Measurements from ENCODE around the gene PARP15.
"Not testable (repeated sequence)": the region's sequence is repeated elsewhere in the genome, so short reads cannot be mapped to it uniquely, and the experiment has no call there.

Gene PARP15

GRCh38 chr3:122577409-122578031 is at the start of gene PARP15:
TSS of gene PARP15 (plus strand) at chr3:122577650. CDS start at chr3:122577668, 18 bp downstream.
- no peak for DNase-seq (ENCODE audit: low spot score)

- no peak for DNase-seq (ENCODE audit: low spot score)
These were observed 47.3 kb upstream of the PARP15 start for GRCh38 chr3:122530164-122530563.

- DNase-seq (ENCODE audit: low spot score): no peak
These were observed 44.0 kb upstream of the PARP15 start for GRCh38 chr3:122533480-122533879.

DNA sequence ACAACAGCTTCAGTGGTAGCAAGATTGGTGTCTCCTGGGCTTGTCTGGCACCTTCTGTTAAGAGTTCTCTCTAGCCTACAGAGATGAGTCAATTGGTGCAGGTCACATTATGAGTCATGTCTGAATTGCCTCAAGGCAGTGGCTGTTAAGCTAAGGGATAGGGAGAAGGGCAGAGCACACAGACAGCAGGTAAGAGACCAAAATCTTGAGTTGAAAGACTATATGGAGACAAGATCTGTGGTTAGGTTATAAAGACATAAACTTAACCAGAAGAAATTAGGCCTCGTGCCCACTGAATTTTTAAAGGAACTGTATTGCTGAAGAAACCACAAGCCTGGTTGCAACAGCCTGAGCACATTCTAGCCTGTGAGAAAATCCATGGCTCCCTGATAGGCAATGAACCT is 43.5 kb upstream of the PARP15 start:
- DNase-seq (ENCODE audit: low spot score): no peak

- DNase-seq (ENCODE audit: low spot score): no peak
These were observed 41.4 kb upstream of the PARP15 start for GRCh38 chr3:122535964-122536631.

DNA sequence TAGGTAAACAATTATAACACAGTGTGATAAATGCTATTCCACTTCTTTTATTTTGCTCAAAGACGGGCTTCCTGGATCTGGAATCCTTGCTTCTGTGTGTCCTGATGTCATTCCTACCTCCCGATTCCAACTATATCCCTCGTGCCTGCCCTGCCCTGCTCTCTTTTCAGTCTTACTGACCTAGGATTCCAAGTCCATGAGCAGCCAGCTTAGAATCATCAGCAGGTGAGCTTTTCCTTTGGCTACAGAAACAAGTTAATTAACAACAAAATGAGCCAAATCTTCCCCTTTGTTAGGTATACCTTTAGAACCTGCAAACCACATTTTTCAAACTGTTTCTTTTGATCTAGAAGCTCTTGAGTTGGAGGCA is 40.8 kb upstream of the PARP15 start:
- no peak for DNase-seq (ENCODE audit: low spot score)

DNA sequence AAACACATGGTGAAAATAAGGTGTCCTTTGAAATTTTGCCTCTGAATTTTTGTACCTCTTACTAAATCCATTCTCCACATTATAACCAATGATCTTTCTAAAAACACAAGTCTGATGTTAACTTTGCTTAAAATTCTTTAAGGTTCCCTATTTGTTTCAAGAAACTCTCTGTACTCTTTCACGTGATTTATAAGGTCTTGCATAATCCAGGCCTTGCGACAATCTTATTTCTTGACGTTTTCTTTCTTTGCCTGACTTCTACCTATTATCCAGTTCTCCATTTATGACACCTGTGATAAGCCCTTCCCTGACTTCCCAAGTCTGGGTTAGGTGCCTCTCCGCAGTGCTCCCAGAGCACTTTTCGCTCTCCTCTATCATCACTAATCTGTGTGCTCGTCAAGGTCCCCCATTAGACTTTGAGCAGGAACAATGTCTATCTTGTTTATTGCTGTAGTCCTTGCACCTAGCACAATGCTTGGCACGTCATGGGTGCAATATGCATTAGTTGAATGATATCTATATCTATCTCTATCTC is 38.4 kb upstream of the PARP15 start:
- DNase-seq (ENCODE audit: low spot score): no peak

GRCh38 chr3:122546151-122546550 is 31.3 kb upstream of the PARP15 start:
- DNase-seq (ENCODE audit: low spot score): no peak

GRCh38 chr3:122548076-122548475 is 29.4 kb upstream of the PARP15 start:
- no peak for DNase-seq (ENCODE audit: low spot score)

GRCh38 chr3:122548619-122549018 is 28.8 kb upstream of the PARP15 start:
- no peak for DNase-seq (ENCODE audit: low spot score)

DNA sequence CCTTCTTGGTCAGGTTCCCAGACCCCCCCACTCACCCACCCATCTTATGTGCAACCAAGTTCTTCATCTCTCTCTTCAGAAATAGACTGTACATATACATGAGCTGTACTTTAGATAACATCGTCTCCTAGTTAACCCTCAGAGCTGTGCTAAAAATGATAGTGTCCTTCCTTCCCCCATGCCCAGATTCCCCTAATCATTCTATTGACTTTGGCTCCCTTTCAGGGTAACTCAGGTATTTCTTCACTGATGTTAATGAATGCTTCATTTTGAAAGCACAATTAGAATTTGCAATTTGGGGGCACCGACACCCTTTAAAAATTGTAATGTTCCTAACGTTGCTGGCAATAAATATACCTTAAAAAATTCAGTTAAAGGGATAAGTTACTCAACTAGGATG is 24.3 kb upstream of the PARP15 start:
- no peak for DNase-seq (ENCODE audit: low spot score)

DNA sequence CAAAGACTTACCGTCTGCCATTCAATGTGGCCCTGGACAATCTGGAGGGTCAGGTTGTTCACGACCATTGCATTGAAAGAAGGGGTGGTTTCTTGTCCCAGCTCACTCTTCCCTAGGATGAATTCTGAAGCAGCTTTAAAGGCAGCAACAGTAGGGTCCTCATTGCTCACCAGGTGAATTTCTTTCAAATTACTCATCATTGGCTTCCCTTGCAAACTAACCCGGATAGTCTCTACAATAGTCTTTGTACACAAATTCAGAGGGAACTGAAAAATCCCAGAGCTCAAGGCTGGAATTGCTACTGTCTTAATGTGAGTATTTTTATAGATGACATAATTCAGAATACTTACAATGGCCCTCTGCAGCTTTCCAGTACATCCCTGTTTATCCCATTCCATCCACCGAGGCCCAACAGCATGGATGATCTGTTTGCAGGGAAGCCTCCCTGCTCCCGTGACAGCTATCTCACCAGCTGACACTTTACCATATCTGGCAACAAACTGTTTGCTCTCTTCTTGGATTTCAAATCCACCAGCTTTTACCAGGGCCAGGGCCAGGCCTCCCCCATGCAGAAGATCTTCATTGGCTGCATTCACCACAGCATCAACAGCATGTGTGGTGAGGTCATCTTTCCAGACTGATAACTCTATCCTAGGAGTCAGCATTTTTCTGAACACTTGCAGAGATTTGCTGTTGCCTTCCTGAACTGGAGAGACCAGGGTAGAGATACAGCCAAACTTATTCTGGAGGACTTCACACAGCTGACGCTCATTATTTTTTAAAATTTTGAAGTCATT is 22.0 kb upstream of the PARP15 start:
- no peak for DNase-seq (ENCODE audit: low spot score)

- no peak for DNase-seq (ENCODE audit: low spot score)
These were observed 20.1 kb upstream of the PARP15 start for GRCh38 chr3:122557356-122557755.

- no peak for DNase-seq (ENCODE audit: low spot score)
These were observed 18.8 kb upstream of the PARP15 start for GRCh38 chr3:122558605-122559004.

DNA sequence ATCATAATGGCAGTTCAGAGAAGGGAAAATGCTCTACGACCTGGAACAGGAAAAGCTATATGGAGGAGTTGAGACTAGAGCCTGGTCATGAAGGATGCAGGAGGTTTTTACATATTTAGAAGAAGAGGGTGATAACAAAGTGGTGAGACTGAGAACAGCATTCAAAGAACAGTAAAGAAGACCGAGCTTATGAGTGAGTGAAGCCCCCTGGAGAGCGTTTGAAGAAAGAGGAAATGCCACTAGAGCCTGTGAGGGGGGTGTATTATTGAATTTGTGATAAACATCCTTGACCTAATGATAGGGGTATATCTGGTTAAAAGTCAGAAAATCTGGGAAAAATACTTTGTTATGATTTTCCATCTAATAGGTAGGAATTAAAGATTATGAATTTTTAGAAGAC is 17.5 kb upstream of the PARP15 start:
- DNase-seq (ENCODE audit: low spot score): no peak

GRCh38 chr3:122560680-122561079 is 16.8 kb upstream of the PARP15 start:
- peak; percentile 63 for DNase-seq (ENCODE audit: low spot score)

- peak; percentile 16 for DNase-seq (ENCODE audit: low spot score)
These were observed 14.3 kb upstream of the PARP15 start for GRCh38 chr3:122562923-122563716.

- DNase-seq (ENCODE audit: low spot score): no peak
These were observed 13.8 kb upstream of the PARP15 start for GRCh38 chr3:122563717-122564025.

- peak; percentile 75 for DNase-seq (ENCODE audit: low spot score)
These were observed 13.1 kb upstream of the PARP15 start, which contains the start of the genes DTX3L and PARP9 for GRCh38 chr3:122564155-122564912. TSS of gene DTX3L (plus strand) at chr3:122564338. CDS start at chr3:122564427, 89 bp downstream. TSS of gene PARP9 (minus strand) at chr3:122564300. CDS start at chr3:122559620, 4,680 bp downstream.

GRCh38 chr3:122568131-122568530 is 9.3 kb upstream of the PARP15 start:
- not testable (repeated sequence) for DNase-seq (ENCODE audit: low spot score)

- no peak for DNase-seq (ENCODE audit: low spot score)
These were observed 8.7 kb upstream of the PARP15 start for GRCh38 chr3:122568755-122569154.

All from hematopoietic multipotent progenitor cell treated with erythropoietin and hydrocortisone succinate and interleukin-3 and kit ligand, for 17 days (in vitro differentiated cells).